Activated naive CD8-positive, alpha-beta T cell treated with anti-CD3 and anti-CD28 coated beads, Interleukin-2, amount 50 U/mL, for 24 hours (primary cell): ENCODE results near the gene XIAP.

Experiments used
- ATAC-seq: fragments of 150-1000 bp; cut with Tn5 transposase; one replicate; pipeline ENCODE4 v1.10.0; 2021
- DNase-seq: peaks from one replicate; pipeline ENCODE4 v3.0.0; 2021
- H3K27ac Mint-ChIP-seq: one replicate; pipeline ENCODE4 v1.8.0; 2021; ENCODE audit warnings: mild to moderate bottlenecking, mixed read lengths
- H3K27me3 Mint-ChIP-seq: one replicate; pipeline ENCODE4 v1.8.0; 2021; ENCODE audit warnings: mixed read lengths
- H3K36me3 Mint-ChIP-seq: one replicate; pipeline ENCODE4 v1.8.0; 2021; ENCODE audit warnings: low read depth, mixed read lengths
- H3K4me1 Mint-ChIP-seq: one replicate; pipeline ENCODE4 v1.8.0; 2021; ENCODE audit warnings: mixed read lengths
- H3K4me3 Mint-ChIP-seq: one replicate; pipeline ENCODE4 v1.8.0; 2021; ENCODE audit warnings: mild to moderate bottlenecking, moderate library complexity, mixed read lengths
- H3K9me3 Mint-ChIP-seq: one replicate; pipeline ENCODE4 v1.8.0; 2021; ENCODE audit warnings: mixed read lengths

The XIAP gene

DNA sequence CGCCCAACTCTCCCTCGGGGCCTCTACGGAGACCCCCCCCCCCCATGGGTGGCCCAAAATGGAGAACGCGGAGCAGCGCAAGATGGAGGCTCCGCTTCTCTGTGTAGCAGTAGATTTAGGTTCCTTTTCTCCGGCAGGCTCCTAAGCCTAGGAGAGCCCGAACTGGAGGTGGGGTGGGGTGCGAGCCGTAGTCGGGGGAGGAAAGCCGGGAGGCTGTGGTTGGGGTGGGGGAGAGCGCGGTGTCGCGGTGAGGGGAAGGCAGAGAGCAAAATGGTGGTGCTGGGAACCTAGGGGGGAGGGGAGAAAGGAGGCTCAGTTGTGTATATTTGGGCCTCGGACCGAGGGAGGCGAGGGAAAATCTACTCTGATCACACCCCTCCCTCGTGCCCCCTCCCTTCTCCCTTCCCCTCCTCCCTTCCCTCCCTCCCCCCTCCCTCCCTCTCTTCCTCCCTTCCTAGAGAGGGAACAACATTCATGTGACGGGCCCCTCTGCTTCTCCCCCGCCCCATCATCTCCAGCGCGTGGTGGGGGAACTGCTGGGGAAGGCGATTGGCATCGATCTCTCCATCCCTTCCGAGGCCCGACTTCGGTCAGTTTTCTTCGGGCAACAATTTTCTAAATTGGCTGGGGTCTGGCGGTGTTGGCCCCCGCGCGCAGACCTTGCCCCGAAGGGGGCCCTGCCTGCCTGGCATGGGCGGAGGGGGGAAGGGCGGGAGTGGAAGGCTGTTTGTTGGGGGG lies 101.6 kb downstream of the XIAP start, which contains the start of gene STAG2:
STAG2 (plus strand) TSS at position 439 of the 738 bp plus-strand sequence. CDS start 60,922 bp downstream, outside the sequence.
- H3K27me3 Mint-ChIP-seq: peaks cover 4% of the 10 kb centered on the region
- peak within 1 kb of the TSS; percentile 97 for H3K27ac Mint-ChIP-seq
- peak within 1 kb of the TSS; percentile 91 for H3K4me3 Mint-ChIP-seq
- H3K36me3 Mint-ChIP-seq: peaks cover 12% of the 10 kb centered on the region
- no peaks in the 10 kb centered on the region for H3K9me3 Mint-ChIP-seq
- ATAC-seq (peak; percentile 11), DNase-seq (peak; percentile 67)
- H3K4me1 Mint-ChIP-seq: peaks cover 34% of the 10 kb centered on the region

DNA sequence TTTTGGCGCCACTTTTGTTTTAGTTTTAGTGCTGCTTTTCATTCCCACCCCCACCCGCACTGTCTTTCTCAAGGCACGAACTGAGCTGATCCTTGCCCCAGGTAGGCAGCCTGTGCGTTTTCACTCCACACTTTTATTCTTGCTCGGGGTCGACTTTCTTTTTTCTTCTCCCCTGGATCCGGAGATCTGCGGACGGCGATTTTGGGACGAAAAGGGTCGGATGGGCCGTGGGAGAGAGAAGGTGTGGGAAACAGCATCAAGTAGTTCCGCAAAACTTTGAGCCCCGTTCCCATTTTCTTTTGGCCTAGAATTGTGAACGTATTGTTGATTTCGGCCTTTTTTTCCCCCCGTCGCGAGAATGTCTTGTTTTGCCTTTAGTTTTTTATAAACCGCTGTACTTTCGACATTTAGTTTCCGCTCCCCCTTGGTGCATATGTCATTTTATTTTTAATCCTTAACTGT lies 102.2 kb downstream of the XIAP start:
- H3K36me3 Mint-ChIP-seq: peaks cover 14% of the 10 kb centered on the region
- DNase-seq (no peak), ATAC-seq (no peak)
- H3K9me3 Mint-ChIP-seq: no peaks in the 10 kb centered on the region
- peaks cover 4% of the 10 kb centered on the region for H3K27me3 Mint-ChIP-seq
- H3K4me3 Mint-ChIP-seq: peak overlapping the region; percentile 91
- peak overlapping the region; percentile 97 for H3K27ac Mint-ChIP-seq
- peaks cover 40% of the 10 kb centered on the region for H3K4me1 Mint-ChIP-seq

DNA sequence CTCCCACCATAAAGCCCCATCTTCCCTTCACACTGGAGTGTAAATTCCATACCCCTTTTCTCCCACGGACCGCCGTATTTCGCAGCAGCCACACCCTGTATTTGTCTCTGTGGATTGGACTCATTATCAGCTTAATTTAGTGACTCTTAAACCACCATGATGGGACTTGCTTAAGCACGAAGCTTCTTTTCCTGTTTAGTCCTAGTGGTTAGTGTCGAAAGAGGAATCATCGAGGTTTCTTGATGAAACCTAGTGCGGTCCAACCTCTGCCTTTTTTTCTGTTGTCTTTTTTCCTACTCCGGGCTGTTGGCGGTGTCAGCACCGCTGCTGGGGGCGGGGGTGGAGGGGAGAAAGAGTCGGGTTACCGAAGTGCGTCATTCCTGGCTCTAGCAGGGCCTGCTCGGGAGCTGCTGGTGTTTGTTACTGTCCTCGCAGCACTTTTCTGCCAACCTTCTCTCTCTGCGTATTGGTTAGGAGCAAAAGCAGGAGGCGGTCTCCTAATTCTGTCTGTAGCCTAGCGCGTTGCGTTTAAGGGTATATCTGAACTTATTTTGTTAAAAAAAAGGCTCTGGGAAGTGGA lies 103.0 kb downstream of the XIAP start:
- no peaks in the 10 kb centered on the region for H3K9me3 Mint-ChIP-seq
- peaks cover 14% of the 10 kb centered on the region for H3K36me3 Mint-ChIP-seq
- peak overlapping the region; percentile 91 for H3K4me3 Mint-ChIP-seq
- H3K4me1 Mint-ChIP-seq: peaks cover 44% of the 10 kb centered on the region
- H3K27ac Mint-ChIP-seq: peak overlapping the region; percentile 97
- DNase-seq: peak; percentile 79
- peaks cover 4% of the 10 kb centered on the region for H3K27me3 Mint-ChIP-seq
- peak; percentile 84 for ATAC-seq
